GM18867 (cell line): ENCODE results near the gene ASMTL.
A peak's percentile ranks its signal among the peaks of the same experiment; 100 is the strongest.
"Not testable (repeated sequence)": the region's sequence is repeated elsewhere in the genome, so short reads cannot be mapped to it uniquely, and the experiment has no call there.

Experiments
- ATAC-seq: cut with Tn5 transposase; IDR thresholded peaks from one replicate; pipeline ENCODE4 v1.9.1; 2021; ENCODE audit warnings: mild to moderate bottlenecking, moderate library complexity; ENCODE audit not compliant: unreplicated experiment

The ASMTL gene

GRCh38 chrX:1483843-1484637 lies 31.3 kb upstream of the ASMTL start:
- ATAC-seq = peak; percentile 50

GRCh38 chrX:1482530-1482928 lies 29.8 kb upstream of the ASMTL start:
- ATAC-seq = not testable (repeated sequence)

- peak; percentile 55 for ATAC-seq
These were observed 29.2 kb upstream of the ASMTL start for GRCh38 chrX:1481636-1482529.

- peak; percentile 1 for ATAC-seq
These were observed 27.5 kb upstream of the ASMTL start for GRCh38 chrX:1480082-1480785.

DNA sequence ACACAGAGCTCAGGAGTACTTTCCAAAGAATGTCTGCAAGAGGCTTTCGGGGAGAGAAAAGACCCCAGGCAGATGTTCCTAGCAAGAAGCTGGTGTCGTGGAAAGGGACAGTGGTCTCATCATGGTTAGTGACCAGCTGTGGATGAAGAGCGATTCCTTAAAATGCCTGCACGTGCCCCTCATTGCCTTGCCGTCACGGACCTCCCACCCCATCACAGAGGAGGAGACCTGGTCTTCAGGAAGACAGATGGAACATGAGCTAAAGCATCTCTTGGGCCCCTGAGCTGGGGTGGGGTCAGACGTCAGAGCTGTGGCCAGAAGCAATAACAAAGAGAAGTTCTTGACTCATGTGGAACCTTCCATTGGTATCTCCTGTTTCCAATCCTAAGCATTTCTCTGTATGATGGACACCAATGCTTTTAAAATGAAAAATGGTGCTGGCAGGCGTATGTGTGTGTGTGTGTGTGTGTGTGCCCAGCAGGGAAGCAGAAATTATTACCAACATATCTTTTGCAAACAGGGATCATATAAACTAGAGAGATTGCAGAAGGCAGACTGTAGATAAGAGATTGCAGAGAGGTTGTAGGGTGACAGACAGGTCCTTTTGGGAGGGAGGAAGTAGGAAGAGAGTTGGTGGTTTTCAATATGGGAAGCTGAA lies 25.2 kb upstream of the ASMTL start:
- no peak for ATAC-seq

GRCh38 chrX:1477229-1477628 lies 24.5 kb upstream of the ASMTL start:
- no peak for ATAC-seq

GRCh38 chrX:1476682-1477081 lies 24.0 kb upstream of the ASMTL start:
- ATAC-seq = no peak

DNA sequence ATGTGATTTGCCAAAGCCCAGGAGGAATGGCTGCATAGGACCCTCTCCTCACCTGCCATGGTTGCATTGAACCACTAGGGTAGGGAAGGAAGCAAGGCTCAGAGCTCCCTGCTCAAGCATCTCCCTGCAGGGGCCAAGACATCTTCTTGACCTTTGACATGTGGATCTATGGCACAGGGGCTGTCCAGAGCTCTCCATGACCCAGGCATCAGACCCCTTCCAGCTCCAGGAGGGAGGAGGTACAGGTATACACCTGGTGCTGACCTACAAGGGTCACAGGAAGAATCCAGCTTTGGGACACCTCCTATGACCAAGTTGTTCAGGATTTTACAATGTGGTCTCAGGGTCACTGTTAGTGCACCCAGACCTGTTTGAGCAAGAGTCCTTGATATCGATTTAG lies 23.2 kb upstream of the ASMTL start:
- no peak for ATAC-seq

DNA sequence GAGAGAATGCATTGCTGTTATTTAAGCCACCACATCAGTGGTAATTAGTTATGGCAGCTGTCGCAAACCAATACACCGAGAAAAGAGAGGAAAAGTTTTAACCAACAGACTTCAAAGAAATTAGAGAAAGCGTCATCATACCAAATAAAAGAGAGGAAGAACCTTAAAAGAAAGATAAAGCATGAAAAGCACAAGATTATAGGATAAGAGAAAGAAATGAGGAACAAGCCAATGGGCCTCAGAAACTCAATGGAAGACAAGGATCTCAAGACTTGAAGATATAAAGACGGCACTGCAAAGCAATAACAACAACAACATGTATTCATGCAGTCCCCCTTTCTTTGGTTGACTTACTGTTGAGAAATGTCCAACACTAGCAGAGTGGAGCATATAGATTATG lies 22.8 kb upstream of the ASMTL start:
- ATAC-seq = no peak

DNA sequence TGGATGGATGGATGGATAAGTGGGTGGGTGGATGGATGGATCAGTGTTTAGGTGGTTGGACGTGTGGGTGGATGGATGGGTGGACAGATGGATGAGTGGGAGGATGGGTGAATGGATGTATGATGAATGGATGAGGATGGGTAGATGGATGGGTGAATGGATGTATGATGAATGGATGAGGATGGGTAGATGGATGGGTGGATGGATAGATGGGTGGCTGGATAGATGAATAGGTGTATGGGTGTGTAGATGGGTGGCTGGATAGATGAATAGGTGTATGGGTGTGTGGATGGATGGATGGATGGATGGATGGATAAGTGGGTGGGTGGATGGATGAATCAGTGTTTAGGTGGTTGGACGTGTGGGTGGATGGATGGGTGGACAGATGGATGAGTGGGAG lies 21.9 kb upstream of the ASMTL start:
- ATAC-seq = not testable (repeated sequence)

DNA sequence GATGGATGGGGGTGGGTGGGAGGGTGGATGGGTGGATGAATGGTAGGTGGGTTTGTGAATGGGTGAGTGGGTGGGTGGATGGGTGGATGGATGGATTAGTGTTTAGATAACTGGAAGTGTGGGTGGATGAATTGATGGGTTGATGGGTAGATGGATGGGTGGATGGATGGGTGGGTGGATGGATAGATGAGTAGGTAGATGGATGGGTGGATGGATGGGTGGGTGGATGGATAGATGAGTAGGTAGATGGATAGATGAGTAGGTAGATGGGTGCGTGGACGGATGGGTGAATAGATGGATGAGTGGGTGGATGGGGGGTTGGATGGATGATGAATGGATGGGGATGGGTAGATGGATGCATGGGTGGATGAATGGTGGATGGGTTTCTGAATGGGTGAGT lies 20.3 kb upstream of the ASMTL start:
- ATAC-seq = no peak

GRCh38 chrX:1468250-1468772 lies 15.6 kb upstream of the ASMTL start:
- peak; percentile 60 for ATAC-seq

DNA sequence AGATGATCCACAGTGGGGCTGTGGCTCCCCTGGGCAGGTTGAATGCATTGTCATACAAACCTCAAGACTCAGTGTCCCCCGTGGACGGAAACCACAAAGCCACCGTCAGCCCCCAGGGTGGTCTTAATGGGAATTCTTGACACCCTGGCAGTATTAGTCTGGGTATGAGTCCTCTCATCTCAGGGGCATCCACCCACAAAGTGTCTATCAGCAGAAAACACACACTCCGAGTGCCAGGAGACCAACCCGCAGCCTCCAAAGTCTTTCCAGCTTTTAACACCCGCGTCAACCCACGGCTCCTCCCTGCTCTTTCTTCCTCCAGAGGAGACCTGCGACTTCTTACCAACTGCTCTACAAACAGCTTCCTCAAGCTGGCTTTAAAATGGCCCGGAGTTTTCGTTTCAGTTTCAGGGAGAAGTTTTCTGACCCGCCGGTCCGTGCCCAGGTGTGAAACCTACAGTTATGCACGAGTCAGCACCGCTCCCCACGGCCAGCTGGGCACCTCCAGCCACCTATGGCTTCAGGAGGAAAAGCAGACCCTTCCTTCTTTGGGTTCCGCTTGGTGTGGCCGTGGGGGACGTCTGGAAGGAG lies 14.4 kb upstream of the ASMTL start:
- ATAC-seq = peak; percentile 53

GRCh38 chrX:1466232-1466661 lies 13.5 kb upstream of the ASMTL start:
- ATAC-seq = no peak

DNA sequence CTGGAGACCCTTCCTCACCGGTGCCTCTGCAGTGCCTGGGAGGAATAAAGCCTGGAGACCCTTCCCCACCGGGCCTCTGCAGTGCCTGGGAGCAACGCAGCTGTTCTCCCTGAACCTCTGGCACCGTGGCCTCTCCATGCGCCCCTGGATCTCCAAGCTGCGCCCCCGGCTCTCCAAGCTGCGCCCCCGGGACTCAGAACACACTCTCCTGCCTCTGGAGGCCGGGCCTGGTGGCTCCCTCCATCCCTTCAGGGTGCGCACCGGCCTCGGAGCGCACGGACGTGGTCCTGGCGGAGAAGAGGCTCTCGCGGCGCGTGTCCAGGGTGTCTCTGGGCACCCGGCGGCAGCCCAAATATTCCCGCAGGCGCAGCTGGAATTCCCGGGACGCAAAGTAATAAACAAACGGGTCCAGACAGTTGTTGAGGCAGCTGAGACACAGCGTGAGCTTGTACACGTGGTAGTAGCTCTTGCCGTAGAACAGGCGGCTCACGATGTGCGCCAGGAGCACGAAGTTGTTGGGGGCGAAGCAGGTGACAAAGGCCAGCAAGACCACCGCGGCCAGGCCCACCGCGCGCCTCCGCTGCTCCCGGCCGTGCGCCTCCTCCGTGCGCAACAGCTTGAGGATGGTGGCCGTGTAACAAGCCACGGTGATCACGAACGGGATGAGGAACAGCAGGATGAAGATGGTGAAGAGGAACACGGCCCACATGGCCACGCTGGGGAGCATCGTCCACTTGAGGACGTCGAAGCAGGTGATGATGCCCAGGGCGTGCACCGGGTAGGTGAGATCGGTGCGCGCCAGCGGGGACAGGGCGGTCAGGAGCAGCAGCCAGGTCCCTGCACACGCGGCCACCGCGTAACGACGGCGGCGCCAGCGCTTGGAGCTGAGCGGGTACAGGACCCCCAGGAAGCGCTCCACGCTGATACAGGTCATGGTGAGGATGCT lies 12.8 kb upstream of the ASMTL start:
- no peak for ATAC-seq

DNA sequence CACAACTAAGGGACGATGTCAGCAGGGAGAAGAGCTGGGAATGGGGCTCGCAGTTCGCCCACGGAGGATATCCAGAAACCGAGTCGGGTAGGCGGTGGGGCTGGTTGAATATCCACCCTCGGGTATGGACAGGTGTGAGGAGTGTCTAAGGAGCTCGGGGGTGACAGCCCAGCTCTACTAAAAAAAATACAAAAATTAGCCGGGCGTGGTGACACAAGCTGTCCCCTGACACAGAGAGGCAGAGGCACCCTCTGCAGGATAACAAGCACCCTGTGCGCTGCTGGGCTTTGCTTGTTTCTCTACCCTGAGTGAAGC lies 12.2 kb upstream of the ASMTL start:
- no peak for ATAC-seq

DNA sequence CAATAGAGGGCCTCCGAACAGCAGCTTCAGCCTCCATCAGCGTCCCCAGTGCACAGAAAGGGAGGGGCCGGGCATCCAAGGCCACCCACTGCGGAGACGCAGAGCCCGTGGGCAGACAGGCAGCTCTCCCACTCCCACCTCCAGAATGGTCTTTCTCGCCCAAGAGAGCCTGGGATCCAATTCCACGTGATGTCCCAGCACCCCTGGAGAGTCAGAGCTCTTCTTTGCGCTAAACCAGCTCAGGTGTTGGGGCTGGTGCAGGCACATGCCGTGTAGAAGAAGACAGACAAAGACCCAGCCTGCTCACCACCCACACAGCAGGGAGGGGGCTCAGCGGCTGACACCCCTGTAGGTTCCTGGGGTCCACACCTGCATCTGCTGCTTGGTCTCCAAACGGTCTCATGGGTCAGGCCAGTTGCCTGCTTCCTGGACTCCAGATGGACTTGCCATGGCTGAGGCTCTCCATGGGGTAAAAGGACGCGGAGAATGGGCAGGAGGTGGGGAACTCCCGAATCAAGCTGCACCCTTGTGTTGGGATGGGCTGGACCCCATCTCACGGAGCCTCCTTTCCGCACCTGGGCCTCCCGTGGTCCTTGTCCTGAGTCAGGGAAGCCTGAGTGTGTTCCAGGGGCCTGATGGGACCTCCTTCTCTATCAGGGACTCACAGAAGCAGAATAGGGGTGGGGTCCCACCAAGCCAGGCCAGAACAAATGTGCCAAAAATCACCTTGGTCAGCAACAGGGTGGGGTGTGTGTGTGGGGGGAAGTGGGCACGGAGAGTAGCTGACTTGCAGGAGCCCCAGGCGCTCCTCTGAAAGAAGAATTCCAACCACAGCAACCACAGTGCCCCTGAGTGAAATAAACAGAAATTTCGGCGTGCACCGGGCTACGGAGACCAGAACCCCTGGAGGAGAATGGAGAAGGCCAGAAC lies 11.6 kb upstream of the ASMTL start:
- ATAC-seq = no peak

- no peak for ATAC-seq
These were observed 10.9 kb upstream of the ASMTL start for GRCh38 chrX:1463581-1463980.
